Renal cortical epithelial cell (primary cell): ENCODE data around the gene S100A12. TPM values are rescaled to one million over a fixed set of nuclear protein-coding genes. Genes with fewer than 3 reads are reported as not detected.
"Not testable (repeated sequence)": the region's sequence is repeated elsewhere in the genome, so short reads cannot be mapped to it uniquely, and the experiment has no call there.

ENCODE experiments used
- DNase-seq: peaks from one replicate; pipeline ENCODE4 v3.0.0-alpha.2; 2011; ENCODE audit warnings: low read depth
- total RNA-seq: library from RNA; depleted of rRNA; stranded (reverse); fragments of >200 nt; gene quantifications from 2 replicates; pipeline ENCODE4 v1.2.3, GENCODE V29; 2014

Gene S100A12
- total RNA-seq, 1 donor from 2014 or later: not detected

DNA sequence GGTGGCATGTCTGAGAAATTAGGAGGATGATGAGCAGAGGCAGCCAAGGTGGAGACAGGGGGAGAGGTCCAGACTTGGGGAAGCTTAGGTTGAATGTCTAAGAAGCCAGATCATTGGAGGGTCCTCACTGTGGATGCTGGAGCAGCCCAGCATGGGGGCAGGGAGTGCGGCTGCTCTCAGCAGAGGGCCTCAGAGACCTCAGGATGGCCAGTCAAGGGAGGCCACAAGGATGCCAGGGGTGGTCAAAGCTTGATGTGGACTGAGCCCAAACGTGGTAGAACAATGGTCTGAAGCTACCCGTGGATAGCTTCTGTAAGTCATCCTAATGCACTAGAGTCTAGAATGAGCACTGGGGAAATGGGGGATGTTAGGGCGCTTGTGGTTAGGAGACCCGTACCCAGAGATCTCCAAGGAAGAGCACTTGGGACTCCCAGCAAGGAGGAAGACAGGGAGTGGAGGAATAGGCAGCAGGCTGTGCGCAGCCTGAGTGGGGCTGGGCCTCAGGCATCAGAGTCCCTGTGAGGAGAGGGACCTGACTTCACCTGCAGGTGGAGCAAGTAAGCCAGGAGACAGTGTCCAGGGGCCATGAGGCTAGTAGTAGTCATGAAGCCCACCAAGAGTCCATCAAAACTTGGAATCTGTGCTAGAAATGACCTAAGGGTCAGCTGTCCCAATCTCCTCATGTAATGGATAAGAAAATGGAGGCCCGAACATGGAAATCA lies 22.0 kb downstream of the S100A12 start:
- DNase-seq: no peak

DNA sequence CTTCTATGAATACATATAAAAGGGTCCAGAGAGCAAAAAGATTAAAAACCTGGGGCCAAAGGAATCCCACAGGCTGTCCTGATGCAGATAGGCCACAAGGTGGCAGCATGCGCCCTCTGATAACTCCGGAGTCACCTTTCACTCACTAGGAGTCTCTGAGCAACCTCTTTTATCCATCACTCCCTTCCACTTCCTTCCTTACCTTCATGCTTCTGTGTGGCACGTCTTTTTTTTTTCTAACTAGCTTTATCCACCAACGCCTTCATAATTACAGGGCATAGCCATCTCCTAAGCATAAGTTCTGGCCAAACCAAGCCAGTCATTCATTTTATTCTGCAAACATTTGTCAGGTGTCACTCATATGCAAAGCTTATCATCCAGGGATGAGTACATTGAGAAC lies 22.9 kb downstream of the S100A12 start:
- DNase-seq: peak; percentile 46

DNA sequence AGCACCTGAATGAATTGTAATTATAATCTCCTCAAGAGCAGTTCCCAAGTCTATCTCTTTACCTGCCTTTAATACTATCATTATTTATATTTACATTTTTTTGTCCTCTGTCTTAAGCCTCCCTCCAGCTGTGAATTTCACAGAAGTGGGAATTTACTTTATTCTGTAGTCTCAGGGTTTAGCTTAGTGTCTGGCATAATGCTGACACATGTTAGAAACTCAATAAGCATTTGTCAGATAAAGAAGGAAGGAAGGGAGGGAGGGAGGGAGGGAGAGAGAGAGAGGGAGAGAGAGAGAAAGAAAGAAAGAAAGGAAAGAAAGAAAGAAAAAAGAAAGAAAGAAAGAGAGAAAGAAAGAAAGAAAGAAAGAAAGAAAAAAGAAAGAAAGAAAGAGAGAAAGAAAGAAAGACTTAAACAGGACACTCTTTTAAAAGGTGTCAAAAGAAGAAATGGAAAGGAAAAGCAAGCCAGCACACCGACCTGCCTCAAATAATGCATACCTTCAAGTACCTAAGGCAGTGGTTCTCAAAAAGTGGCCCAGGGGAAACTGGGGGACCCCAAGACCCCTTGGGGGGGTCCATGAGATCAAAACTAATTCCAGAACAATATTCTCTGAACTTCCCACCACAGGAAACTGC lies 25.0 kb downstream of the S100A12 start:
- no peak for DNase-seq

DNA sequence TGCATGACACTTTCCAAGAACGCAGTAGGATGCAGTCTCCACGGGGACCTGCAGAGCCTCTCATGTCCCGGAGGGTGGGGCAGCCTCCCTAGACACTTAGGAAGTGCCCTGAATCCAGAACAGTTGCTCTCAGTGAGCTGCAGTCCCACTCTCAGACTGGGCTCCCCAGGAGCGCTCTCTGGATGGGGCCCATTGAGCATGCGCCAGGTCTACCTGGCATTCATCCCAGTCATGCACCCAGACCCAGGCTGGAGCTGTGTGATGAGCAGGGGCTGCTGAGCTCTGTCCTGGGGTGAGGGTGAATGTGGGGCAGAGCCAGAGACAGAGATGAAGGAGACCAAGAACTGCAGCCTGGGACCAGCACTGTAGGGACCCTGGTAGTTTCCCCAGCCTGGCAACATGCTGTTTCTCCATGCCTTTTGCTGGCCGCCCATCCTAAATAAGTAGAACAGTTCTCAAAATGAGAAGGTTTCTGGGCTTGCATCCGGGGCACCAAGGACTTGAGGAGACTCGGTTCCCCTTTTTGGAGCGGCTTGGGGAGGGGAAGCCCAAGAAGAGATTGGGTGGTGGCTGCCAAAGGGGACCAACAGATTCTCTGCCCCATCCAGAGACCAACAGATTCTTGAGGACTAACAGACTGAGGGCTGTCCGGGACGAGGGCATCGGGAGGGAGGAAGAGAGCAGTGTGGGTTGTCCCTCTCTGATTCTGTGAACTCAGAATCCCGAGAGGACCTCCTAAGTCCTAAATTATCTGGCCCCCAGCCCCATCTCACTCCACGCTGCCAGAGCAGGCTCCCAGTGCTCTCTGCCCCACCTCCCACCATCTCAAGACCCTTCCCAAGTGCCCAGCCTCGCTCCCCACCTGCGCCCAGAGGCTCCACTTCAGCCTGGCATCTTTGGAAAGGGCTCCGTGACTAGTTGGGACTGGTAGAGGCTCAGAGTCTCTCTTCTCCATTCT lies 25.8 kb downstream of the S100A12 start:
- no peak for DNase-seq

DNA sequence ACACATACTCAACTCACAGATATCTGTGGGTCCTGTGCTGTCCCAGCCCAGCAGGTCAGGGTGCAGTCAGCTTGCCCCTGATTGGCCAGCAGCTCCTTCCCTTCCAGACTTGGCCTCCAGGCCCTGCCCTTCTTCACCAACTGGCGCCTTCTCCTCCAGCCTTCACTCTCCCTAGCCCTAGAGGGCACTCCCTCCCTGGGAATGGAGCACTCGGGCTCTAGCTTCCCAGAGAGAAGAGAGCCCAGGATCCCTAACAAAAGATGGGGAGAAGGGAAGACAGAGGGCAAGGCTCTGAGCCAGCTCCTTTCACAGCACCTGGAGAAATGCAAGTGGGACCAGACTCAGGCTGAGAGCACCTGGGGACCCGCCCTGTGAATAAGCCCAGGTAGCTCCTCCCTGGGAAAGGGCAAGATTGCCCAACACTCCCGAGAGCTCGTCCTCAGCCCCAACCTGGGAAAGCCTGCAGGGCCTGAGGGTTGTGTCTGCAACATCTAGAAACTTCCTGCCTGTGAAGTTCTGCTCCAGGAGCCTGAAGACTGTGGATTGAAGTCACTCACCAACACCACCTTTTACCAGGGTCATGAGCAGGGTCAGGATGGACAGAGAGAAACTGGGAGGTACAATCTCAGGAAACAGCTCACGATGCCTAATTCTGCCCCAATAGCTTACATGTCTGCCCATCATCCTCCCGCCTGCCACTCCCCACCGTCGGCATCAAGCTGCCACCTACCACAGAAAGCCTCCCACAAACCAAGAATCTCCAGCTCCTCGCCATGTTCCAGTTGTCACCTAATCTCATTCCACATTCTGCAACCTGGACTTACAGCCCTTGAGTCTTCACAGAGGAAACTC lies 26.7 kb downstream of the S100A12 start, which contains the start of gene PGLYRP4:
Gene PGLYRP4 (minus strand): TSS at position 331 of the 852 bp plus-strand sequence. CDS start 909 bp downstream, outside the sequence.
- DNase-seq: no peak

DNA sequence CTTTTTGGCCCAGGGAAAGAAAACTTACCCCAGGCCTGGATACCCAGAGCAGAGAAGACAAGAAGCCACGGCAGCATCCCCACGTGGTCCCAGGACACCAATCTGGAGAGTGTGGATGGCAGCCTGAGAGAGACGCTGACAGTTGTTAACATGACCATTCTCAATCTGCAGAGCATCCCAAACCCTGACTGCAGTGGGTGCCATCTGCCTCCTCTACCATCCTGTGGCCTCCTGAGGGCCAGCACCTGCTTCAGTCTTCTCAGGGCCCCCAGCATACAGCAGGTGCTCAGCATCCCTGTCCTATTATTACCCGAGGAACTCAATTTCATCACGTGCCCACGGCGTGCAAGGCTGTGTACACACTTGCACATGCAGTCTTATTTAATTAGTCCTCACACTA lies 27.6 kb downstream of the S100A12 start:
- DNase-seq: no peak

DNA sequence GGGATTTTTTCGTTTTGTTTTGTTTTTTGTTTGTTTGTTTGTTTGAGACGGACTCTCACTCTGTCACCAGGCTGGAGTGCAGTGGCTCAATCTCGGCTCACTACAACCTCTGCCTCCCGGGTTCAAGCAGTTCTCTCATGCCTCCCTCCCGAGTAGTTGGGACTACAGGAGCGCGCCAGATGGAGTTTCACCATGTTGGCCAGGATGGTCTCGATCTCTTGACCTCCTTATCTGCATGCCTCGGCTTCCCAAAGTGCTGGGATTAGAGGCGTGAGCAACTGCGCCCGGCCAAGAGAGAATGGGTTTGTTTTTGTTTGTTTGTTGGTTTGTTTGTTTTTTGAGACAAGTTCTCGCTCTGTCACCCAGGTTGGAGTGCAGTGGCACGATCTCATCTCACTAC lies 28.4 kb downstream of the S100A12 start:
- DNase-seq: not testable (repeated sequence)

DNA sequence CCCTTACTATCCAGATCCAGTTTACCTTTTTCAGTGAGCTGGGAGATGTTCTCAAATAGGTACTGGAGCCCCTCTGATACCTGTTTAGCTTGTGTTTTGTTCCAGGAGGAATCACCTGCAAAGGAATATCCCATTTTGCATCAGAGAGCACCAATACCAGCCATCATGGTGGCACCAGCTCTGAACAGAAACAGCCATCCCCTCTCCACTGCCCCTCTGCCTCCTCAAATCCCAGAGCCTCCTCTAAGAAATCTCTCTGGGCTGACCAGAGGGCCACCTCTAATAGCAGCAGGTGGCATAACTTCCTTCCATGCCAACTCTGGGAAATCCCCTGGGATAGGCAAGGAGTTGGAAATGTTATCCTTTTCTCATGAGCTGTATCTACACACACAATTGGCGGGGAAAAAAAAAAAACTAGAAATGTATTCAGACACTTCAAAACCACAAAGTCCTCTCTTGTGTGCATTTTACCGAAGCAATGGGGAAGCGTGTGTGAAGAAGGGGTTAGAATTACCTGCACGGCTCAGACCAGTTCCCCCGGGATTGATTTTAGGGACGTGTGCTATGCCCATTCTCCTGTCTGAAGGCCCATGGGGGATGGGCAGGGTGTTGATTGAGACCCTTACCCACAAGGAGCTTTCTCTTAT lies 29.2 kb downstream of the S100A12 start:
- DNase-seq: no peak

DNA sequence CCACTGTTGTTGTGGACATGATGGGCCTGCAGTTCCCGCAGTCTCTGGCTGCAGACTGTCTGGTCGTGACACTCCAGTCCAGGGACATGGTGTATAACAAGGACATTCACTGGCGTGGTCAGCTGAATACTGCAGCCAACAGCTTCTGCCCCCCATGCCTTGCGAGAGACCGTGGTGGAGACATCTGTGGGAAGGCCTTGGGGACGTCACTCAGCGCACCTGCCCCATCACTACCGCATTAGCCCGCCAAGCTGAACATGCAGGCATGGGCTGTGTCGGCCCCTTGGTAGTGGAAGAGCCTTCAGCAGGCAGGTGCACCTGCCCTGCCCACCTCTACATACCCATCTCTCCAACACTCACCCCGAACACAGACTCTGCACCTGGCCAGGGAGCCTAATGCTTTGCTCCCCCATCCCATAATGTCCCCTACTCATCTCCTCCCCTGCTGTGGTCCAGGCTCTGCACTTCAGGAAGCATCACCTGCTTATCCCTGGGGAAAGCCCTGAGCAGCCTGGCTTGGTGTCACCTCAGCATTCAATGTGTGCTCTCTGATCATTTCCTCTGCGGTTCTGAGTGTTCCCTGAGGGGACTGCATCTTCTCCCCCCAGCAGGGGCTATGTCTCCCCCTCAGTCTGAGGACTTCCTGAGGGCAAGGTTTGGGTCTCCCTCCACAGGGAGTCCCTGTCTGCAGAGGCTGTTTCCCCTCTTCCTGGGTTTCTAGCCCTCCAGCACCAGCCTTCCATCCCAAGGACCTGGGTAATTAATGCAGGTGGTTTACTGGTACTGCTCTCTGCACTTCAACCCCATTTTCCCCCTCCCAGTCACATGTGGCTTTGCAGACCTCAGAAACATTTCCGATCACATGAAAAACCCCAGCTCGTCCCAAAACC lies 30.0 kb downstream of the S100A12 start:
- DNase-seq: no peak

DNA sequence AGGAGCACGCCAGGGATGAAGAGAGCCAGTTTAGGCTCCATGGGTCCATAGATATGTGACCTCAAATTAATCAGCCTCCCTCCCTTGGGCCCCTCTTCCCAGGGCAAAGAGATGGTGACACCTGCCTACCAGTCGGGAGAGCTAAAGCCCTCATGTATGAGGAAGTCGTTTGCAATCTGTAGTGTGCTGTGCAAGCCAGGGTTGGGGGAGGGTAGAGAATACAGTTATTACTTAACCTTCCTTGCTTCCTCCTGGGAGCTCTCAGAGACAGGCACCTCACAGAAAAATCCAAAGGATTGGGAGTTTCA lies 30.7 kb downstream of the S100A12 start:
- DNase-seq: no peak

DNA sequence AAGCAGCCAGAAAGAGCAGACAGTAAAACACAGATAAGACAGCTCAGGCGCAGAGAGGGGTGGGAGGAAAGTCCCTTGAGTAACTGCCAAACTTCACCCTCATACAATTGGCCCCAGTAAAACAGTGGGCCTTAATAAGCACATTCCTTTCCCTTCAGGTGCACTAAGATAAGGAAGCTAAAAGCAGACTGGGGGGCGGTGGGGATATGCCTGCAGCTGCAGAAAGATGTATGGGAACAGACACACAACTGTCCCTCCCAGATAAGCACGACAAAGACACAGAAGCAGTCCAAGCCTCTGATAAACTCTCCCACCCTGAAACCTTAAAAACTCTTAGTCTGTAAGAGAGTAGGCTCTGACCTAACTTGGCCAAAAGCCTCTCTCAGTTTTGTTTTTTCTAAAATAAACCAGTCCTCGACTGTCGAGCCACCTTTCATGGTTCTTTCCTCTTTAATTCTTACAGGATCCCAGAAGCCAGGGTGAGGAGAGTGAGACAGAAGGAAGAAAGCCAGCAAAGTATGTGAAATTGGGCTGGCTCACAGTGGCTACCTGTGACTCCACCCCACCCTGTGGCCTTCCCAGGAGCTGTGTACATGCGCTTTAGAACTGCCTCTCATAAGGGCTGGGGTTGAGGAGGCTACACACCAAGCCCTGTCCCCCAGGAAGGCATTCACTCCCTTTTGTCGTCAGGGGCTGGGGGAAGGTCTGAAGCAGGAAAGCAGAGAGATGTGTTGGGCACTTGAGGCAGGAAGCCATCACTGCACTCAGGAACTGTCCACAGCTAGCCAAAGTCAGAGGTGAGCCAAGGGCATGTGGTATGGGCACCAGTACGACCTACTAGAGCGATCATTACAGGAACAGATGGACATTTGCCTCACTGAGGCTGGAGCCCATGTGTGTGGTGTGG lies 31.4 kb downstream of the S100A12 start:
- DNase-seq: no peak

DNA sequence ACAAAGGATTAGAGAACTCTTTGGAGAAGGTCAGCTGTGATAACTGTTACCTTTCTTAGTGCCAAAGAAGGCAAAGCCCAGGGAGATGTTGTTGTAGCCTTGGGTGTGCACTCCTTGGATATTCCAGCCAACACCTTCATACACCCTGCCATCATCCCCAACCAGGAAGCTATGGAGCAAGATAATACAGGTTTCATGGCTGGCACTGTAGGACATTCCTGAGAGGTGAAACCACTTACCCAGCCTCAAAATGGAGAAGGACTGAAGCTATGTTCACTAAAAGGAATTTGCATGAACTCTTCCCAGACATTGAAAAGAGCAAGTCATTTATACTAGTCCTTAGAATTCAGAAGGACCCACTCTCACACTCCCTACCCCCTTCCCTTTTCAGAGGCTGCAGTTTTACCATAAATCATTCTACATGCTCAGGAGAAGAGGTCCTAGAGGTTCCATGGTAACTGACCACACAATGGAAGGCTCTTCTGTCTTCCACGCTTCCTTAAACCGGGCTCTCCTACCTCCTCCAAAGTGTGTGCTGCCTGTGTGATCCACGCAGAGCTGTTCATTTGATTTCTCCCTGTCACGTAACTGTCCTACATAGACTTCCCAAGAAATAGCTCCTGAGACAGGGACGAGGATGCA lies 32.3 kb downstream of the S100A12 start:
- peak; percentile 4 for DNase-seq

DNA sequence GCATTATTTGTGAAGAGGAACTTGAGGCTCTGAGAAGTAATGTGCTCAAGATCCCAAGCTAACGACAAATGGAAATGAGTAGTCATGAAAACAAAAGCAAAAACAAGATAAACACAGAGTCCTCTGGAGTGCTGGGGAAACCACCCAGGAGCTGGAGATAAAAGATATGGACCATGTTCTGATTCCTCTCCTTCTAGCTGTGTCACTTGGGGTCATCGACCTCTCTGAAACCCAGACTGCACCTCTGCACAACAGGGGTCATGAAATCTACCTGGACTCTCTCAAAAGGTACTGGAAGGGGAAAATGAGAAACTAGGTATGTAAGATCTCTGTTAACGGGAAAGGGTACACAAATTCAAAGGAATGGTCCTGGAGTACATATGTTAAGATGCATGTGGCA lies 33.2 kb downstream of the S100A12 start:
- no peak for DNase-seq

DNA sequence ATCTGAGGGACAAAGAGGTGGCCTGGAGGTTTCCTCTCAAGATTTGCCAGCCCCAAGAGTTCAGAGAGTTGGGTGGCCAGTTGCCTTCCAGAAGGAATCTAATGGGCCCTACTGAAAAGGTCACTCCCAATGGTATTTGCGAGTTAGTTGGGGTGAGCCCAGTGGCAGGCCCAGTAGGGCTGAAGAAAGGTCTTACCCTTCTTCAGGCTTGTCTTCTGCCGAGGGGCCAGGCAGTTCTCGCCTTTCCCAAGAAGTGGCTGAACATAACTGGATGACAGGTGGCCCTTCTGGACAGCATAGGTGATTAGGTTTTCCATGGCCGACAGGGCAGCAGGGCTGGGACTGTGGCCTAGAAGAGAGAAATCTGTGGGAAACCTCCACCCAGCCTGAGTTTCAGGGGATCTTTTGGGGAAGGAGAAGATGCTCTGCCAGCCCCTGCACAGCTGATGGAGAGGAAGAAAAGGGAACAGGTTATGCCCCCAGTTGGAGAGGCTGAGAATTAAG lies 33.9 kb downstream of the S100A12 start:
- DNase-seq: no peak

DNA sequence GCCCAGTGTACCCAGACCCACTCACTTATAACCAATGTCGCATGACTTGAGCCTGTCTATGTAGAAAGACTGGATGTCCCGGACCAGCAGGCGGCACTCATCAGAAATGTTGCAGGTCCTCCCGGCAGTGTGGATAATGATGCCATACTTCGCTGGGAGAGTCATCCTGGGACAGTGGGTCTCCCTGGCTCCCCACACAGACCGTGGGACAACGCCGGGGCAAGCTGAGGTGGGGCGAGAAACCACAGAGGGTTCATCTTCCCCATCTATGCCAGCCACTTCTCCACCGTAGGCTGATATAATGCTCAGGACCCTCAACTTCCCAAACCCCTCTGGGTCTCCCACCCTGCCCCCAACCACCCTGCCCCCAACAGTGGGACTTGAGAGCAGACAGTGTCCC lies 35.1 kb downstream of the S100A12 start:
- DNase-seq: no peak

DNA sequence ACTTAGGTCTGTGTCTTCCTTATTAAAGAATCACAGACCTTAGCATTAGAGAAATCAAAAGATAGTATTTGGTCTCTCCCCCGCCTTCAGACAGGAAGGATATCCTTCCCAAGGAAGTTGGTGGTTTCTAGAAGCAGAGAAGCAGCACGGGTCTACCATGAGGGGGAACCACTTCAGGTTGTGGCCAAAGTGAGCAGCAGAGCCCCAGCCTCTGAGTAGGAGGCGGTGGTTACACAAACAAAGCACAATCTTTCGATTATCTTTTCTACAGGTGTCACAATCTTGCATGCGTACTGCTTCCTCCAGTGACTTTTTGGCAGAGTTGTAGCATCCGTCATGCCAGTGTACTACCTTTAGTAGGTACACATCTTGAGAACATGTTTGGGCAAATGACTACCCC lies 35.6 kb downstream of the S100A12 start:
- DNase-seq: no peak

DNA sequence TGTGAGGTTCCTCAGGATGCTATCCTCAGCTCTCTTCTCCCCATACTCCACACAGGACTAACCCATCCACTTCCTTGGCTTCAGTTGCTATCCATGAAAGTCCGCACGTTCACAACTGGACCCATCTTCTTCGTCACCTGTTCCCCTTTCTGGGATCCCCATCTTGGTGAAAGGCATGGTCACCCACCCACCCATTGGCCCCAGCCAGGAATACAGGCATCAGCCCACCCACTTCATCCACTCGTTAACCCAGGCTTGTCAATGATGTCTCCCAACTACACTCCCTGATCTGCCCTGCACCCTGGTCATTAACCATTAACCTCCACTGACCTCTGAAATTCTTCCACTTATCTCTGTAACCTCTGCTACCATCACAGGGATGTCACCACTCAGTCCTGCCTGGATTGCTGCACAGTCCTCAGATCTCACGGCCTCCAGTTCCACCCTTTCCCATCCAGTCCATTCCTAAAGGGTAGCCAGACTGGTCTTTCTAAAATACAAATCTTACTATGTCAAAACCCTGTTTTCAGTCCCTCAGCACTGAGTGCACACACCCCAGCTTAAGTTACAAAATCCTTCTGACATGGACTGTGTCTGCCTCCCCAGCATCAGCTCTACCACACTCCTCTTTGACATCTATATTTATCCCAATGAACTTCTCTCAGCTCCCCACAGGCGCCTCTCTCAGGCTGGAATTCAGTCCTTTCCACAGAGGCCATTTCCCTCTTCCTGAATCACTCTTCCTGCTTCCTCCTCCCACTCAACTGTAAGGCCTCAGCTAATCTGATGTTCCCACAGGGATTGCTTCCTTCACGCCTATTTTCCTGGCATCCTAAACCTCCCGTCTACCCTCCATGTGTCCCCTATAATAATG lies 37.2 kb downstream of the S100A12 start:
- DNase-seq: no peak
